Upper lobe of left lung (tissue), 6 donors: ENCODE data around the gene PDE4B. TPM values are rescaled to one million over a fixed set of nuclear protein-coding genes. Genes with fewer than 3 reads are reported as not detected.

Experiments used
- ATAC-seq, 2 donors: fragments of 200-7000 bp; cut with Tn5 transposase; one replicate each; pipeline ENCODE4 v1.9.1; 2022; ENCODE audit warnings: mild to moderate bottlenecking in 2 of 2, moderate library complexity in 2 of 2; ENCODE audit not compliant: low FRiP score in 2 of 2
- DNase-seq, 2 donors: peaks; one replicate each; pipeline ENCODE4 v3.0.0-alpha.2; 2019 to 2020
- H3K27ac ChIP-seq, 4 donors: fragments of 200-600 bp; sonication (generic); one replicate each; pipeline ENCODE4 v1.5.1; 2016 to 2019
- H3K27me3 ChIP-seq, 4 donors: fragments of 200-600 bp; sonication (generic); one replicate each; pipeline ENCODE4 v1.5.1; 2017 to 2019
- H3K36me3 ChIP-seq, 4 donors: fragments of 200-600 bp; sonication (generic); one replicate each; pipeline ENCODE4 v1.5.1; 2016 to 2019
- H3K4me1 ChIP-seq, 4 donors: fragments of 200-600 bp; sonication (generic); one replicate each; pipeline ENCODE4 v1.5.1; 2018 to 2019
- H3K4me3 ChIP-seq, 4 donors: fragments of 200-600 bp; sonication (generic); one replicate each; pipeline ENCODE4 v1.5.1; 2017 to 2019; ENCODE audit warnings: mild to moderate bottlenecking in 2 of 4, moderate library complexity in 1 of 4
- H3K9me3 ChIP-seq, 4 donors: fragments of 200-600 bp; sonication (generic); one replicate each; pipeline ENCODE4 v1.5.1; 2018 to 2019
- EP300 ChIP-seq, 4 donors: sonication (generic); formaldehyde crosslinking; IDR thresholded peaks; one replicate each; pipeline ENCODE4 v1.5.1; 2017; ENCODE audit warnings: antibody characterized with exemption in 4 of 4, control low read depth in 2 of 4
- POLR2A ChIP-seq, 4 donors: fragments of 450-650 bp; IDR thresholded peaks; one replicate each; pipeline ENCODE4 v1.5.1; 2016 to 2017; ENCODE audit warnings: antibody characterized with exemption in 4 of 4, mild to moderate bottlenecking in 2 of 4
- POLR2AphosphoS5 ChIP-seq, 2 donors: sonication (generic); formaldehyde crosslinking; IDR thresholded peaks; one replicate each; pipeline ENCODE4 v1.5.1; 2017; ENCODE audit warnings: antibody characterized with exemption in 2 of 2
- WGBS, 2 donors: methylation state at CpG; one replicate each; pipeline ENCODE4 v1.1.5; 2017 to 2018; 5-methylcytosine and 5-hydroxymethylcytosine counted together
- total RNA-seq, 6 donors: library from RNA; depleted of rRNA in 4 of 6; stranded (reverse); fragments of >200 nt in 4 of 6; gene quantifications; one replicate each; pipeline versions ENCODE4 v1.1.0 to v1.2.1, GENCODE V29; 2016 to 2021
- TF ChIP-seq, protein P1 (sequence below), 6 experiments: fragments of 450-650 bp in 4 of 6; fragments of 200-600 bp in 2 of 6; sonication (generic) in 2 of 6; IDR thresholded peaks; one replicate each; pipeline ENCODE4 v1.5.1; 2016 to 2019; ENCODE audit warnings: antibody characterized with exemption in 6 of 6
- donor health status: DM: no; HTN: no; CAD: no; lungs with moderate emphysema.
- donor health status: DM: no; HTN: yes; CAD: no; lungs with severe emphysema.

PDE4B gene
- total RNA-seq, 6 donors from 2014 or later = 8.1 to 61.6 (median 15.9) TPM

GRCh38 chr1:65894738-65895605, 102.3 kb downstream of the PDE4B start:
- ATAC-seq = no peak
- WGBS, 2 donors = 71 to 76% methylated on average over 8 of the region's 8 CpGs
- no peak for TF ChIP-seq POLR2A (IDR thresholded peaks at IDR 0.05)
- TF ChIP-seq, protein P1, sequence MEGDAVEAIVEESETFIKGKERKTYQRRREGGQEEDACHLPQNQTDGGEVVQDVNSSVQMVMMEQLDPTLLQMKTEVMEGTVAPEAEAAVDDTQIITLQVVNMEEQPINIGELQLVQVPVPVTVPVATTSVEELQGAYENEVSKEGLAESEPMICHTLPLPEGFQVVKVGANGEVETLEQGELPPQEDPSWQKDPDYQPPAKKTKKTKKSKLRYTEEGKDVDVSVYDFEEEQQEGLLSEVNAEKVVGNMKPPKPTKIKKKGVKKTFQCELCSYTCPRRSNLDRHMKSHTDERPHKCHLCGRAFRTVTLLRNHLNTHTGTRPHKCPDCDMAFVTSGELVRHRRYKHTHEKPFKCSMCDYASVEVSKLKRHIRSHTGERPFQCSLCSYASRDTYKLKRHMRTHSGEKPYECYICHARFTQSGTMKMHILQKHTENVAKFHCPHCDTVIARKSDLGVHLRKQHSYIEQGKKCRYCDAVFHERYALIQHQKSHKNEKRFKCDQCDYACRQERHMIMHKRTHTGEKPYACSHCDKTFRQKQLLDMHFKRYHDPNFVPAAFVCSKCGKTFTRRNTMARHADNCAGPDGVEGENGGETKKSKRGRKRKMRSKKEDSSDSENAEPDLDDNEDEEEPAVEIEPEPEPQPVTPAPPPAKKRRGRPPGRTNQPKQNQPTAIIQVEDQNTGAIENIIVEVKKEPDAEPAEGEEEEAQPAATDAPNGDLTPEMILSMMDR (IDR thresholded peaks at IDR 0.05) = no peak
- no peak for TF ChIP-seq POLR2AphosphoS5 (IDR thresholded peaks at IDR 0.05)
- no peak for TF ChIP-seq EP300 (IDR thresholded peaks at IDR 0.05)
- no peak for DNase-seq
- no peaks in the 10 kb centered on the region for H3K27me3 ChIP-seq
- H3K4me1 ChIP-seq = no peaks in the 10 kb centered on the region
- no peaks in the 10 kb centered on the region for H3K9me3 ChIP-seq
- no peak overlapping the region for H3K4me3 ChIP-seq
- no peak overlapping the region for H3K27ac ChIP-seq
- H3K36me3 ChIP-seq = no peaks in the 10 kb centered on the region

DNA sequence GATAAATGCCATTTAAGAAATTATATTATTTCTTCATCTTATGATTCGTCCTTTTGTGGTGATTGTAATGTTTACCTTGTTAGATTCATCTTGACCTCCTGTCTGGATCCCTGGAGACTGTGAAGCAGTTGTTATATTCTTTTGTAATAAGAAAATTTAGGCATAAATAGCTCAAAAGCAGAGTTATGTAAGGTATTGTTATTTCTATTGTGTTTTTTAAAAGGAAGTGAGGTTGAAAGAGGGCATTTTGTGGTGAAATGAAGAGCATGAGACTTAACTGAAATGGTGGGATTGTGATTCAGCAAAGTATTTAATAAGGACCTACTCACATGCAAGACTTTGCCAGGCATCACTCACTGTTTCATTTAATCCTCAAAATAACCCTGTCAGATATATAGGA, 104.0 kb downstream of the PDE4B start:
- 65 to 67% methylated on average over 1 of the region's 1 CpG for WGBS, 2 donors
- ATAC-seq (no peak), DNase-seq (no peak)
- H3K9me3 ChIP-seq = no peaks in the 10 kb centered on the region
- no peak overlapping the region for H3K4me3 ChIP-seq
- H3K27me3 ChIP-seq = no peaks in the 10 kb centered on the region
- TF ChIP-seq POLR2A (IDR thresholded peaks at IDR 0.05) = no peak
- H3K36me3 ChIP-seq = no peaks in the 10 kb centered on the region
- no peaks in the 10 kb centered on the region for H3K4me1 ChIP-seq
- H3K27ac ChIP-seq = no peak overlapping the region

DNA sequence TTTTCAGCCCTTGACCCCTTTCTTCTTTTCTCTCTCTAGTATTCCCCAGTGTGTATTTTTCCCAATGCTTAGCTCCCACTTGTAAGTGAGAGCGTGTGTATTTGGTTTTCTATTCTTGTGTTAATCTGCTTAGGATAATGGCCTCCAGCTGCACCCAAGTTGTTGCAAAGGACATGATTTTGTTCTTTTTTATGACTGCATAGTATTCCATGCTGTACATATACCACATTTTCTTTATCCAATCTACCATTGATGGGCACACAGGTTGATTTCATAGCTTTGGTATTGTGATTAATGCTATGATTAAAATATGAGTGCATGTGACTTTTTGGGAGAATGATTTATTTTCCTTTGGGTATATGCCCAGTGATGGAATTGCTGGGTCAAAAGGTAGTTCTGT, 104.8 kb downstream of the PDE4B start:
- WGBS, 2 donors = 85 to 91% methylated on average over 1 of the region's 1 CpG

DNA sequence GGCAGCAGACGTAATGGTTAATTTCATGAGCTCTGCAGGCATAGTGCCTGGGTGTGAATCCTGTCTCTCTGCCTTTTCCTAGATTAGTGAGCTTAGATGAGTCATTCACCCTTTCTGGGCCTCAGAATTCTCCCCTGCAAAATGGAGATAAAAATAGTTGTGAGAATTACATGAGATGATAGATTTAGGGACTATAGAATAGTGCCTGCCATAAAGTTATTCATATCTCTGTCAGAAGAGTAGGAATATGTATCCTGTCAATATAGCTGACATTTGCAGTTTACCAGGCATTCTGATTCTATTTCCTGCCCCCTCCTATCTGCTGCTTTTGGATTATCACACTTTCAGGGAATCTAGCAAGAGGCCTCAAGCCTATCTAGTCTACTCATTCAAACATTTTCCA, 112.0 kb downstream of the PDE4B start:
- H3K36me3 ChIP-seq = no peaks in the 10 kb centered on the region
- H3K27me3 ChIP-seq = no peaks in the 10 kb centered on the region
- DNase-seq (no peak), ATAC-seq (no peak)
- TF ChIP-seq EP300 (IDR thresholded peaks at IDR 0.05) (no peak), POLR2AphosphoS5 (IDR thresholded peaks at IDR 0.05) (no peak), POLR2A (IDR thresholded peaks at IDR 0.05) (no peak)
- TF ChIP-seq, protein P1 (IDR thresholded peaks at IDR 0.05) = no peak
- 76 to 79% methylated on average over 1 of the region's 1 CpG for WGBS, 2 donors
- no peaks in the 10 kb centered on the region for H3K9me3 ChIP-seq
- H3K4me1 ChIP-seq = no peaks in the 10 kb centered on the region
- H3K4me3 ChIP-seq = no peak overlapping the region
- H3K27ac ChIP-seq = no peak overlapping the region

More for the DNA sequence above, 104.8 kb downstream of the PDE4B start:
- DNase-seq (no peak), ATAC-seq (no peak)
- no peaks in the 10 kb centered on the region for H3K9me3 ChIP-seq
- no peaks in the 10 kb centered on the region for H3K4me1 ChIP-seq
- H3K27ac ChIP-seq = no peak overlapping the region
- H3K36me3 ChIP-seq = no peaks in the 10 kb centered on the region
- H3K27me3 ChIP-seq = no peaks in the 10 kb centered on the region
- no peak overlapping the region for H3K4me3 ChIP-seq
- TF ChIP-seq, protein P1 (IDR thresholded peaks at IDR 0.05) = no peak
- TF ChIP-seq POLR2A (IDR thresholded peaks at IDR 0.05) (no peak), POLR2AphosphoS5 (IDR thresholded peaks at IDR 0.05) (no peak), EP300 (IDR thresholded peaks at IDR 0.05) (no peak)

DNA sequence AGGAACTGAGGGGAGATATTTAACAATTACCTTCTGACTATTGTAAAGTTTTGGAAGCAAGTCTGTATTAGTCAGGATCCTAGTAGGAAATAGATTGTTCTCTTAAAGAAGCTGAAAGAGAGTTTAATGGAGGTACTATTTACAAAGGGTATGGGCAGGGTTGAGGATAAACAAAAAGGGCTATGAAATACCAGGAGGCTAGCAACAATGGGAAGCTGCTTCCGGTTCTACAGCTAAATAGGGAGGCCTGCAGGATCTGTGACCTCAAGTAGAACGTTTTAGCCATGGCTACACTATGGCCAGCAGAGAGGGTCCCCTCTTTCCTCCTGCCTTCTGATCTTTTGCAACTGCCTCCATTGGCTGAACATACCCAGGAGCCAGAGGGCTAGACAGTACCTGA, 117.7 kb downstream of the PDE4B start:
- DNase-seq (no peak), ATAC-seq (no peak)
- no peak for TF ChIP-seq POLR2AphosphoS5 (IDR thresholded peaks at IDR 0.05)
- TF ChIP-seq EP300 (IDR thresholded peaks at IDR 0.05) = no peak
- TF ChIP-seq, protein P1 (IDR thresholded peaks at IDR 0.05) = no peak
- no peak for TF ChIP-seq POLR2A (IDR thresholded peaks at IDR 0.05)
- Histone ChIP-seq H3K27ac (no peak overlapping the region), H3K36me3 (no peaks in the 10 kb centered on the region), H3K4me1 (no peaks in the 10 kb centered on the region), H3K27me3 (no peaks in the 10 kb centered on the region), H3K9me3 (no peaks in the 10 kb centered on the region), H3K4me3 (no peak overlapping the region)
- WGBS, 2 donors = 59 to 80% methylated on average over 2 of the region's 2 CpGs
